ENCODE data around the gene UNC5A.
"Not testable (repeated sequence)": the region's sequence is repeated elsewhere in the genome, so short reads cannot be mapped to it uniquely, and the experiment has no call there.

UNC5A gene

DNA sequence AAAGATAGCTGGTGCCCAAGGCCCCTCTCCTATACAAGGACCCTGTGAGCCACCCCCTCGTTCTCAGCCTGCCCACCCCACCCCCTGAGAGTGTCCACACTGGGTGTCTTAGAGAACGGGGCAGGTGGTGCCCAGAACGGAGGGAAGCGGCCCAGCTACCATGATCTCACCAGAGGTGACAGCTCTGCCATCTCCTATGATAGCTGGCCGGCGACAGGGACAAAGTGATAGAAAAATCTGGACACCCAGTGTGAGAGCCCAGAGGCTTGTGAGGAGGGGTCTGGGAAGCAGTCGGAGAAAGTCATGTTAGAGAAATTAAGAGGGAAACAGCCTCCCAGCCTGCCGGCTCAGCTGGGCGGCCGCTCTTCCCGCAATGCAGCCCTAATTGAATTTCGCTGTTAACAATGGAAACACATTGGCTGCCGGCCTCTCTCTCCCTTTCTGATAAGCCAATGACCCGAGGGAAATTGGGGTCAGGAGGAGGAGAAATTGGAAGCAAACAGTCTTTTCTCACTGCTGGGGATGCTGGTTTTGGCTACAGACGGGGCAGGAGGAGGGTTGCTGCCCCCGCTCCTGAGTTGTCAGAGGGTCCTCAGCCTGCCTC is 56.5 kb downstream of the UNC5A start:
- DNase-seq: no peak

DNA sequence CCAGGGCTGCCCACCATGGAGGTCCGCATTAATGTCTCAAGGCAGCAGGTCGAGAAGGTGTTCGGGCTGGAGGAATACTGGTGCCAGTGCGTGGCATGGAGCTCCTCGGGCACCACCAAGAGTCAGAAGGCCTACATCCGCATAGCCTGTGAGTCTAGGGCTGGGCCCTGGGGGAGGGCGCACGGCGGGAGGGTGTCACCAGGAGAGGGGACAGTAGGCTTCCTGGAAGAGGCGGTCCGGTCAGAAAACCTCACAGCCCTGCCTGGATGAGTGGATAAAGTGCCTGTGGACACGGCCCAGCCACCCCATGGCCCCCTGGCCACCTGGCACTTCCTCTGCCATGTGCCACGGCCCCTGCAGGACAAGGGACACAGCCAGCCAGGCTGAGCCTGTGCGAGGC is 57.8 kb downstream of the UNC5A start:
- no peak for DNase-seq

DNA sequence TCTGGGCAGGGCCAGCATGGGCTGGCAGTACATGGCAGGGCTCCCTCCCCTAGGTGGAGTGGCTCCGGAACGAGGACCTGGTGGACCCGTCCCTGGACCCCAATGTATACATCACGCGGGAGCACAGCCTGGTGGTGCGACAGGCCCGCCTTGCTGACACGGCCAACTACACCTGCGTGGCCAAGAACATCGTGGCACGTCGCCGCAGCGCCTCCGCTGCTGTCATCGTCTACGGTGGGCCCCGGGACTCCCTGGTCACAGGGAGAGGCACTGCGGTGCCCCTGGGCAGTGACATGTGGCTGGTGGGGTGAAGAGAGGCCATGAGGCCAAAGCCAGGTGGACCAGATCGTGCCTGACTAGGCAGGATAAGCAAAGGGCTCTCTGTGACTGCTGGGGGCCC is 58.4 kb downstream of the UNC5A start:
- DNase-seq: no peak

DNA sequence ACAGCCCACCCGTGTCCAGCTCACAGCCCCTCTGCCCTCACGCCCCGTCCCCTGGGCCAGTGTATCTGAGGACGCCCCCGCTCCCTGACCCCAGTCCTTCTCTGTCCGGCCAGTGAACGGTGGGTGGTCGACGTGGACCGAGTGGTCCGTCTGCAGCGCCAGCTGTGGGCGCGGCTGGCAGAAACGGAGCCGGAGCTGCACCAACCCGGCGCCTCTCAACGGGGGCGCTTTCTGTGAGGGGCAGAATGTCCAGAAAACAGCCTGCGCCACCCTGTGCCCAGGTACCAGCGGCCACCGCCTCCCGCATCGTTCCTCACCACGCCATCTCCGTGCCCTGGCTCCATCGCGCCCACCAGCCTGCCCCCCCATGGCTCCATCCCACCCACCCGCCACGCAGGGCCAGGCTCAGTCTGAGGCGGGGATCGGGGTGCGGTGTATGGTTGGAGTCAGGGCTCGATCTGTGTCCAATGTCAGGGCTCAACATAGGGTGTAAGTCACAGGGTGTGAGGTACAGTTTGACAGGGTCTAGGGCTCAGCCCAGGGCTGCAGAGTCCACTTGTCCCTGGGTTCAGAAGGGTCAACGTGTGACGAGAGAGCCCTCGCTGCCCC is 59.2 kb downstream of the UNC5A start:
- no peak for DNase-seq

DNA sequence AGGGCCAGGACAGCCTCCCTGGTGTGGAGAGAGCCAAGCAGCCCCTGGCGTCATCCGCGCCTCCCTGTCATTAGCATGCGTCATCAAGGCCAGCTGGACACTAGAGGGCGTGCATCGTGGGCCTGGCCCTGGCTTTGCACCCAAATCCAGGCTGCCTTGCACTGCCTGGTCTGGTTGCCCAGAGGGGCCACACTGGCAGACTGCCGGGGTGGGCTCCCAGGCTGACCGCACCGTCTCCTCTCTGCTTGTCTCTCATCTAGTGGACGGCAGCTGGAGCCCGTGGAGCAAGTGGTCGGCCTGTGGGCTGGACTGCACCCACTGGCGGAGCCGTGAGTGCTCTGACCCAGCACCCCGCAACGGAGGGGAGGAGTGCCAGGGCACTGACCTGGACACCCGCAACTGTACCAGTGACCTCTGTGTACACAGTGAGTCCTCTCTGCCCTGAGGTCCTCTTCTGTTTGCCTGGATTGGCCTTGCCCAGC is 59.8 kb downstream of the UNC5A start:
- DNase-seq: no peak

DNA sequence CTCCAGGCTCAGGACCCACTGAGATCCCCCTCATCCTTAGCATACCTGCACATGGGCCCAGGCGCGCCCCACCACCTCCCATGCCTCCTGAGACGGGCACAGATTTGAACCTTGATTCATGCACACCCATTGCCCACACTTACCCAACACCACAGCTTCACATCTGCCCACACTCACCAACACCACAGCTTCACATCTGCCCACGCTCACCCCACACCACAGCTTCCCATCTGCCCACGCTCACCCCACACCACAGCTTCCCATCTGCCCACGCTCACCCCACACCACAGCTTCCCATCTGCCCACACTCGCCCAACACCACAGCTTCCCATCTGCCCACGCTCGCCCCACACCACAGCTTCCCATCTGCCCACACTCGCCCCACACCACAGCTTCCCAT is 60.3 kb downstream of the UNC5A start:
- DNase-seq: not testable (repeated sequence)

DNA sequence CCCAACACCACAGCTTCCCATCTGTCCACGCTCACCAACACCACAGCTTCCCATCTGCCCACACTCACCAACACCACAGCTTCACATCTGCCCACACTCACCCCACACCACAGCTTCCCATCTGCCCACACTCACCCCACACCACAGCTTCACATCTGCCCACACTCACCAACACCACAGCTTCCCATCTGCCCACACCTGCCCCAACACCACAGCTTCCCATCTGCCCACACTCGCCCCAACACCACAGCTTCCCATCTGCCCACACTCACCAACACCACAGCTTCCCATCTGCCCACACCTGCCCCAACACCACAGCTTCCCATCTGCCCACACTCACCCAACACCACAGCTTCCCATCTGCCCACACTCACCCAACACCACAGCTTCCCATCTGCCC is 62.2 kb downstream of the UNC5A start:
- DNase-seq: not testable (repeated sequence)

DNA sequence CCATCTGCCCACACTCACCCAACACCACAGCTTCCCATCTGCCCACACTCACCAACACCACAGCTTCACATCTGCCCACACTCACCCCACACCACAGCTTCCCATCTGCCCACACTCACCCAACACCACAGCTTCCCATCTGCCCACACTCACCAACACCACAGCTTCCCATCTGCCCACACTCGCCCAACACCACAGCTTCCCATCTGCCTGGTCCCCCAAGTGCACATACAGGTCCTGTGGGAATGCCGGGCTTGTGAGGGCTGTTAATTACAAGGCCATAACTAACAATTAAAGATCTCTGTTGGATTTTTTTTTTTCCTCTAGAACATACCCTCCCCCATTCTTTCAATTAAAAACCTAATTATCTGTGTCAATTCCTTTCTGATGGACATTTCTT is 62.7 kb downstream of the UNC5A start:
- DNase-seq: not testable (repeated sequence)

DNA sequence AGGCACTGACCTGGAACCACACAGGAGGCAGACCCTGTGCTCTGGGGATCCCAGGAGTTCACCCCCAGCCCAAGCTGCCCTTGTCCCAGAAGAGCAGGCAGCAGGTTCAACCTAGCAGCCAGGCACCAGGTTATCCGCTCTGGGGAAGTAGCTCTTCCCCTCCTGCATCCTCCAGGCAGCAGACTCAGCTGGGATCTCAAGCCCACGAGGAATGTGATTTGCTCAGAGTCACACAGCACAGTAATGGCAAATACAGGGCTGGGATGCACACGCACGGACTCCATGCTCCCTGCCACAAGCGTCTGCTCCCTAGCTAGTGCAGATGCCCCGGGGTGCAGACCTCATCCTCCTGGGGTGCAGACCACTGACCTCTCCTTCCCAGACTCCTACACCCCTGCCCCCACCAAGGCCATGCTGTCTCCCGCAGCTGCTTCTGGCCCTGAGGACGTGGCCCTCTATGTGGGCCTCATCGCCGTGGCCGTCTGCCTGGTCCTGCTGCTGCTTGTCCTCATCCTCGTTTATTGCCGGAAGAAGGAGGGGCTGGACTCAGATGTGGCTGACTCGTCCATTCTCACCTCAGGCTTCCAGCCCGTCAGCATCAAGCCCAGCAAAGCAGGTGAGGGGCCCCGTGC is 63.3 kb downstream of the UNC5A start:
- no peak for DNase-seq

DNA sequence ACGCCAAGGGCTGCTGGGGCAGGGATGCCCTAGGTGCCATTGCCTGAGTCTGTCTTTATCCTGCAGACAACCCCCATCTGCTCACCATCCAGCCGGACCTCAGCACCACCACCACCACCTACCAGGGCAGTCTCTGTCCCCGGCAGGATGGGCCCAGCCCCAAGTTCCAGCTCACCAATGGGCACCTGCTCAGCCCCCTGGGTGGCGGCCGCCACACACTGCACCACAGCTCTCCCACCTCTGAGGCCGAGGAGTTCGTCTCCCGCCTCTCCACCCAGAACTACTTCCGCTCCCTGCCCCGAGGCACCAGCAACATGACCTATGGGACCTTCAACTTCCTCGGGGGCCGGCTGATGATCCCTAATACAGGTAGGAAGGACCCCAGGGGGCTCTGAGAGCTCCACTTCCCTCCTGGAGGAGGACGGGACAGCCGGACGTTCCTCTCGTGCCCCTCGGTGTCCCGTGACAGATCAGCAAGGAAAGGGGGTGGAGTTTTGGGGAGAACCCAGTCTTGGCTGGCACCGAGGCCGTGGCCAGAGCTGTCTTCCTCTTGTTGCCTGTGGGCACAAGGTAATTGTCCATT is 63.9 kb downstream of the UNC5A start:
- no peak for DNase-seq

DNA sequence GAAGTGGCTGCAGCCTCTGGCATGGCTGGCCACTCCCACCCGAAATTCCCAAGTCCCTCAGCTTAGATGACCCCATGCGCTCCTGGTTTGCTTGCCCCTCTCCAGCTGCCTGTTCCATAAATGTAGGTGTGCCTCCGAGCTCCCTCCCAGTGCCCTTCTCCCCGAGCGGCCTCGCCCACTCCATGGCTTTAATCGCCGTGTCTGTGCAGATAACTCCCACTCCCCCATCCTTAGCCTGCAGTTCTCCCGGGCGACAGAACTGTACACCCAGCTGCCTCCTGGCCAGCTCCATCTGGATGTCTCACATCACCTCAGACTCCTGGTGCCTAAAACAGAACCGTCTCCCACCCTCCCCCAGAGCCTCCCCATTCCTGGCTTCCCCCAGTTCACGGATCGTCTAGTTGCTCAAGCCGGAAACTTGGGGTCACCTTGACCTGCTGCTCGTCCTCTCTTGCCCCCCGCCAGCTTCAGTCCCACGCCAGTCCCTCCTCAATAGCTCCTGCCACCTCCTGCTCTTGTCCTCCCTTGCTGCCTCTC is 64.7 kb downstream of the UNC5A start:
- DNase-seq: no peak

DNA sequence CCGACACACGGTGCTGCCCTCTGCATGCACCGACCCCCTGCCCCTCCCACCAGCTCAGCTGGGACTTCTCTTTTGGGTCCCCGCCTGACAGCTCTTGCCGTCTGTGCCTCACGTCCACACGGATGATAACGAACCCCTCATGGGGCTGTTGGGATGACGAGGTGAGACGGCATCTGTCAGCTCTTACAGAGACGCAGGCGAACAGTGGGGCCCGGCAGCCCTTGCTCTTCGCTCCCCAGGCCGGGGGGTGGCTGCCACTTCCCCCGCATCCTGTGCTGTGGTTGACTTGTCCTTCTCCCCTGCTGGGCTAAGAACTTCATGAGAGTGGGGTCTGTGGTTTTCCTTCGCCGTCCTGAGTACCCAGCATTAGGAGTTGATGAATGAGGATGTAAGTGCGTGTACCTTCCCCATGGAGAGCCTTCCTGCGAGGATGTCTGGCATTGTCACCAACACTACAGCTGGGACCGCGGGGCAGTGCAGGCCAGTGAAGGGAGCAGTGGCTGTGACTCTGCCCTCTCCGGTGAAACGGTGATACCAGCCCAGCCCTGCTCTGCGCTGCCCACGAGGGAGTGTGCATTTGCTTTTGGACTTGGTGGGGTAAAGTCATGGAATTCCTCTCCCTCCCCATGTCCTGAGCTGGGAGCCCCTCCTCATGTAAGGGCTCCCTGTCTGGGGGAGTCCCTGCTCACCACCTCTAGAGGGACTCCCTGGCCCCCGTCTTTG is 65.6 kb downstream of the UNC5A start:
- DNase-seq: peak in 1 of 2 donors; percentile 15

DNA sequence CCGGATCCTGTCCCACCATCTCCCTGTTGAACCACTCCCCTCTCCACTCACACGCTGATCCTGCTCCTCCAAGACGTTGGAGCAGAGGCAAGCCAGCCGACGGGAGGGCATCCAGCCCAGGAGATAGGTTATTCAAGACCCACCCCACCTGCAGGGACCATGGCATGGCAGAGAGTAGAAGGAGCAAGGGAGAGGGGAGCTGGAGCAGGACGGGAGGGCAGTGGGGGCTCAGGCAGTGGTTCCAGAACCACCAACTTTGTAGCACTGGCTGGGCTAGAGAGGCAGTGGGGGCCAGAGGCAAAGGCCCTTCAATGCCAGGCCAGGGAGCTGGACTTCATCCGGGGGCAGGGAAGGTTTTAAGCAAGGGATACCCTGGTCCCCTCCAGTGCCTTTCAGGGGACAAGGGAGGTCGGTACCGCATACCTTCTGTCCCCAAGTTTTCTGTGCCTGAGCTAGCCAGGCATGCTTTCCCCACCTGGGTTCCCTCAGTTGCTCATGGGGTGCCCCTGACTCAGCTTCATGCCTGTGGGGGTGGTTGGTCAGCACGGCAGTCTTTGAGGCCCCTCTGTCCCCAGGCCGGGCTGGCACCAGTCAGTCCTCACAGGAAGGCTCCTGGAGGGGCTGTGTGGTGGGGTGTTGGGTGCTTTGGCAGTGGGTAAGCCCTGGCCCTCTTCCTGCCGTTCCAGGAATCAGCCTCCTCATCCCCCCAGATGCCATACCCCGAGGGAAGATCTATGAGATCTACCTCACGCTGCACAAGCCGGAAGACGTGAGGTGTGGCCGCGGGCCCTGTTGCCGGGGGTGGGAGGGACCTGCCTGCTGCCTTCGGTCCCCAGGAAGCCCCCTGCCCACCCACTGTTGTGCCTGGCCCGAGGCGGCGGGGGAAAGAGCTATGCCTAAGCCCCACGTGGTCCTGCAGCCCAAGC is 66.4 kb downstream of the UNC5A start:
- DNase-seq: no peak

DNA sequence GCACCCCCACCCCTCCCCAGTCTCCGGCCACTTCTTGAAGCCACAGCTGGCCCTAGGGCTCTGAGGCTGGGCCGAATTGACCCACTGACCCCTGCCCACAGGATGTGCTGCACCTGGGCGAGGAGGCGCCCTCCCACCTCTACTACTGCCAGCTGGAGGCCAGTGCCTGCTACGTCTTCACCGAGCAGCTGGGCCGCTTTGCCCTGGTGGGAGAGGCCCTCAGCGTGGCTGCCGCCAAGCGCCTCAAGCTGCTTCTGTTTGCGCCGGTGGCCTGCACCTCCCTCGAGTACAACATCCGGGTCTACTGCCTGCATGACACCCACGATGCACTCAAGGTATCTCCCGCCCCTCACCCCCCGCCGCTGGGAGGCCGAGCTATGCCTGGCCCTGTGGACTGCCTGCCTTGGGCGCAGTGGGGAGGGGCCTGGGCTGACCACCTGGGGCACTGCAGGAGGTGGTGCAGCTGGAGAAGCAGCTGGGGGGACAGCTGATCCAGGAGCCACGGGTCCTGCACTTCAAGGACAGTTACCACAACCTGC is 67.5 kb downstream of the UNC5A start:
- no peak for DNase-seq

DNA sequence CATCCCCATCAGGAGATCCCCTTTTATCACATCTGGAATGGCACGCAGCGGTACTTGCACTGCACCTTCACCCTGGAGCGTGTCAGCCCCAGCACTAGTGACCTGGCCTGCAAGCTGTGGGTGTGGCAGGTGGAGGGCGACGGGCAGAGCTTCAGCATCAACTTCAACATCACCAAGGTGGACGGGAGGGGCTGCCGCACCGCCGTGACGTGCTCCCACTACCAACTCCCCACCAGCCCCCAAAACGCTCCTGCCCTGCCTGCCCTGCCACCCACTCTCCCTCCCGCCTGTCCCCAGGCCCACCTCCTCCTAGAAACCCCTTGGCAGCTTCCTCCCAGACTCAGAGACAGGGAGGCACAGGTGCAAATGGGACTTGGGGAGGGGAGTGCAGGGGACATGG is 68.1 kb downstream of the UNC5A start:
- DNase-seq: no peak

DNA sequence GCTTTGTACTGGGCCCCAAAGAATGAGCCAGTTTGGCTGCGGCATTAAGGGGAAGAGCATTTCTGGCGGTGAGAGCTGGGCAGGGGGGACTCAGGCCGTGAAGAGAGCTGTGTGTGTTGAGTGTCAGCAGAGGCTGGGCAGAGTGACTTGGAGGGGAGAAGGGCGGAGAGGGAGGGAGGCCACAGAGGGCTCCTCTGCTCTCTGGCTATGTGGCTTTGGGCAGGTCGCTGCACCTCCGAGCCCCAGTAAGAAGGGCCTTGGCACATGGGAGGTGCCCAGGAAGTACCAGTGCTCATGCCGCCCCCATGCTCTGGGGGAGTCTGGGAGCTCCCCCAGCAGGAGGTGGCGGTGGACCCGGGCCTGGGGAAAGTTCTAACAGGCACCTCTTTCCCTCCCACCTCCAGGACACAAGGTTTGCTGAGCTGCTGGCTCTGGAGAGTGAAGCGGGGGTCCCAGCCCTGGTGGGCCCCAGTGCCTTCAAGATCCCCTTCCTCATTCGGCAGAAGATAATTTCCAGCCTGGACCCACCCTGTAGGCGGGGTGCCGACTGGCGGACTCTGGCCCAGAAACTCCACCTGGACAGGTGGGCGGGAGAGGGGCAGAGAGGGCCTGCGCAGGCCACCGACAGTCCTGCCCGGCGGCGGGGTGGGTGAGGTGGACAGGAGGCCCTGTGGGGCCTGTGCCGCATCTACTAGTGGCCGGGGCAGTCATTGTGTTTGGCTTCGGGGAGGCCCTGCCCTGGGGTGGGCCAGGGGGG is 68.7 kb downstream of the UNC5A start:
- DNase-seq: no peak

DNA sequence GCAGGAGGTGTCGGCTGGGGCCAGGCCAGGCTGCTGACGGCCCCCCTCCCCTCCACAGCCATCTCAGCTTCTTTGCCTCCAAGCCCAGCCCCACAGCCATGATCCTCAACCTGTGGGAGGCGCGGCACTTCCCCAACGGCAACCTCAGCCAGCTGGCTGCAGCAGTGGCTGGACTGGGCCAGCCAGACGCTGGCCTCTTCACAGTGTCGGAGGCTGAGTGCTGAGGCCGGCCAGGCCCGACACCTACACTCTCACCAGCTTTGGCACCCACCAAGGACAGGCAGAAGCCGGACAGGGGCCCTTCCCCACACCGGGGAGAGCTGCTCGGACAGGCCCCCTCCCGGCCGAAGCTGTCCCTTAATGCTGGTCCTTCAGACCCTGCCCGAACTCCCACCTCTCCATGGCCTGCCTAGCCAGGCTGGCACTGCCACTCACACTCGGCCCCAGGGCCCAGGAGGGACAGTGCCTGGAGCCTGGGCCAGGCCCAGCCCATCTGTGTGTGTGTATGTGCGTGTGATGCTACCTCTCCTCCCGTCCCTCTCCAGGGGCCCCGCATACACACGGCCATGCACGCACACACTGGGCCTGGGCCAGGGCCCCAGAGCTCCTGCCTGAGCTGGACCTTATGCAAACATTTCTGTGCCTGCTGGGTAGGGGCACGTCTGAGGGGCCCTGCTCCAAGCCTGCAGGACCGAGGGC is 69.5 kb downstream of the UNC5A start:
- no peak for DNase-seq

DNA sequence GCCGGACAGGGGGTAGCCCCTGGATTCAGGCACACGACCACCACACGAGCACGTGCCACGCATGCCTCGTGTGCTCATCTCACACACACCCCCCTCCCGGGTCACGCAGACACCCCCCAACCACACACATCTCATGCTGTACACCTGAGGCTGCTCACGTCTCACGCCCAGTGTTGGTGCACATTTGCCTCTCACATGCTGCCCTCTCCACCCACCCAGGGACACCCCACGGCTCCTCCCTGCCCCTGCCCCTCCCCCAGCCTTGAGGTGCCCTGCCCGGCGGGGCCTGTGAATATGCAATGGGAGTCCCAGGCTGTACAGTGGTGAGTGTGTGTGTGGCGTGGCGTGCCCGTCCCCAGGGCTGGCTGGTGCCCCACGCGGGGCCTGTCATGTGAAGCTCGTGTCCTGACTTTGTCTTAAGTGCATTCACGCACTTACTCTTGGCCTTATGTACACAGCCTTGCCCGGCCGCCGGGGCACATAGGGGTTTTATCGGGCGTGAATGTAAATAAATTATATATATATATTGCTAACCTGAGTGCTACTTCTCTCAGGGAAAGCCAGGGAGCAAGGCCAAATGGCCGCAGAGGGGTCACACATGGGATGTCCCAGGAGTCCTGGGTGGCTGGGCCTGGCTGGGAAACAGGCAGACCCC is 70.1 kb downstream of the UNC5A start:
- DNase-seq: no peak

DNA sequence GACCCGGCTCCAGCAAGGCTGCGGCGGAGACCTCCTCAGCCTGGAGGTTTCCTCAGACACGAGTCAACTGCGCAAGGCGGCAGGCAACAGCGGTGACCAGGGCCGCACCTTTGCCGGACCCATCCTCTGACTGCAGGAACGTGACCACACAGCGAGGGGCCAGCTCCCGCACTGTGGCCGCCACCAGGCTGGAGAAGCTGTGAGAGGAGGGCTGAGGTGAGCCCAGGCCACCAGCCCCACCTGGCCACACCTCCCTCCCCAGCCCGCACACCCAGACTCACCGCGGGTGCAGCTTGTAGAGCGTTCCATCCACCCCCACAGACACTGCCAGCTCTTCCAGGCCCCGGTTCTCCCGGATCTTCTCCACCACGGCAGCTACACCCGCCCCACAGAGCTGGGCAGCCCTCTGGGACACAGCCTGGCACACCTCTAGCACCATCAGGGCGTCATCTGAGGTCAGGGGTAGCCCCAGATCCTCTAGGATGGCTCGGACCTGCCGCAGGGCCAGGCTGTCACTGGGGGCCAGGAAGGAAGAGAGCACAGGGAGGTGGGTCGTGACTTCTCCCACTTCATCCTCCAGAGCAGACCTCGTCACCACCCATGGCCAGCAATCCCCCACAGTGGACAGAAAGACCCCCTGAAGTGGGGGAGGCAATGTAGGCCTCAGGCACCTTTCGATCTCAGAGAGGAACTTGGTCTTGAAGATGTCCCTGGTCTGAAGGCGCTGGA is 70.8 kb downstream of the UNC5A start:
- DNase-seq: no peak

All from stimulated activated CD4-positive, alpha-beta T cell treated with anti-CD3 and anti-CD28 coated beads, Interleukin-2, amount 100 ng/mL, for 24 hours (primary cell).